Epithelial cell of proximal tubule (primary cell): ENCODE results near the gene AFF3. TPM values are rescaled to one million over a fixed set of nuclear protein-coding genes. Genes with fewer than 3 reads are reported as not detected.
"Not testable (repeated sequence)": the region's sequence is repeated elsewhere in the genome, so short reads cannot be mapped to it uniquely, and the experiment has no call there.

Source experiments
- DNase-seq: peaks from one replicate; pipeline ENCODE4 v3.0.0-alpha.2; 2011; ENCODE audit warnings: low read depth
- H3K4me3 ChIP-seq: 2 replicates; pipeline ENCODE4 v1.5.1; 2011; ENCODE audit warnings: low read depth, mild to moderate bottlenecking, low read length
- CTCF ChIP-seq: conservative IDR thresholded peaks from 2 replicates; pipeline ENCODE4 v1.5.1; 2012; ENCODE audit warnings: low read depth, mild to moderate bottlenecking, low read length
- total RNA-seq: library from RNA; depleted of rRNA; stranded (reverse); fragments of >200 nt; gene quantifications from 2 replicates; pipeline ENCODE4 v1.2.3, GENCODE V29; 2015

AFF3 gene
- total RNA-seq, 1 donor from 2014 or later, result 0.35 TPM

GRCh38 chr2:99940963-99941362 lies 201.4 kb downstream of the AFF3 start:
- peak; percentile 19 for DNase-seq
- no peak overlapping the region for H3K4me3 ChIP-seq
- no peak for TF ChIP-seq CTCF

- TF ChIP-seq CTCF, result no peak
- no peak for DNase-seq
- H3K4me3 ChIP-seq, result no peak overlapping the region
Observed at GRCh38 chr2:99939135-99939534, 203.3 kb downstream of the AFF3 start.

- no peak overlapping the region for H3K4me3 ChIP-seq
- TF ChIP-seq CTCF, result no peak
- DNase-seq, result no peak
Observed at GRCh38 chr2:99938250-99938649, 204.1 kb downstream of the AFF3 start.

- DNase-seq, result no peak
- no peak for TF ChIP-seq CTCF
- no peak overlapping the region for H3K4me3 ChIP-seq
Observed at GRCh38 chr2:99936065-99936464, 206.3 kb downstream of the AFF3 start.

GRCh38 chr2:99935662-99936061 lies 206.7 kb downstream of the AFF3 start:
- no peak for DNase-seq

GRCh38 chr2:99933894-99934650 lies 208.3 kb downstream of the AFF3 start:
- TF ChIP-seq CTCF, result peak; percentile 5
- no peak for DNase-seq
- no peak overlapping the region for H3K4me3 ChIP-seq

More at GRCh38 chr2:99935662-99936061, 206.7 kb downstream of the AFF3 start:
- no peak overlapping the region for H3K4me3 ChIP-seq
- no peak for TF ChIP-seq CTCF

GRCh38 chr2:99933491-99933890 lies 208.9 kb downstream of the AFF3 start:
- not testable (repeated sequence) for DNase-seq, H3K4me3 ChIP-seq
